Uterus (tissue), 4 donors: Measurements from ENCODE around the gene KCNJ9. TPM values are rescaled to one million over a fixed set of nuclear protein-coding genes. Genes with fewer than 3 reads are reported as not detected.

Source experiments
- DNase-seq, 2 donors: peaks; one replicate each; pipeline ENCODE4 v3.0.0-alpha.2; 2019 to 2020
- H3K27ac ChIP-seq, 2 donors: fragments of 200-600 bp; sonication (generic); 1 replicate in 1 of 2; 2 replicates in 1 of 2; pipeline ENCODE4 v1.5.1; 2016 to 2018
- H3K27me3 ChIP-seq, 2 donors: fragments of 200-600 bp; sonication (generic); one replicate each; pipeline ENCODE4 v1.5.1; 2018 to 2019; ENCODE audit warnings: control low read depth in 1 of 2
- H3K36me3 ChIP-seq, 2 donors: fragments of 200-600 bp; sonication (generic); one replicate each; pipeline ENCODE4 v1.5.1; 2019; ENCODE audit warnings: control low read depth in 1 of 2
- H3K4me1 ChIP-seq, 2 donors: fragments of 200-600 bp; sonication (generic); one replicate each; pipeline ENCODE4 v1.5.1; 2018 to 2019; ENCODE audit warnings: control low read depth in 1 of 2
- H3K4me3 ChIP-seq, 2 donors: fragments of 200-600 bp; sonication (generic); 1 replicate in 1 of 2; 2 replicates in 1 of 2; pipeline ENCODE4 v1.5.1; 2018 to 2019; ENCODE audit warnings: mild to moderate bottlenecking in 1 of 2
- H3K9me3 ChIP-seq, 2 donors: fragments of 200-600 bp; sonication (generic); one replicate each; pipeline ENCODE4 v1.5.1; 2019; ENCODE audit warnings: control low read depth in 1 of 2
- CTCF ChIP-seq, 4 experiments: fragments of 200-600 bp in 2 of 4; fragments of 450-650 bp in 2 of 4; sonication (generic) in 2 of 4; IDR thresholded peaks; one replicate each; pipeline ENCODE4 v1.5.1; 2016 to 2019; ENCODE audit warnings: antibody characterized with exemption in 4 of 4, mild to moderate bottlenecking in 2 of 4, moderate library complexity in 1 of 4
- POLR2A ChIP-seq, 2 donors: fragments of 450-650 bp; IDR thresholded peaks; one replicate each; pipeline ENCODE4 v1.6.1; 2016; ENCODE audit warnings: antibody characterized with exemption in 2 of 2, mild to moderate bottlenecking in 1 of 2, moderate library complexity in 1 of 2
- intact Hi-C: fragments of 100-400 bp; cut with DNase I; formaldehyde crosslinking; loops from one replicate; pipeline ENCODE4 v1.15.1; 2023; ENCODE audit warnings: low total_unique reads
- total RNA-seq, 4 donors: library from RNA; depleted of rRNA in 3 of 4; stranded (reverse); fragments of >200 nt in 3 of 4; gene quantifications; one replicate each; pipeline versions ENCODE4 v1.1.0 to v1.2.4, GENCODE V29; 2014 to 2023
- donor health status: DM: yes; HTN: yes; CAD: no.

The KCNJ9 gene
- total RNA-seq, 4 donors from 2014 or later, result 0.28 TPM; not detected in 3

GRCh38 chr1:160127381-160127780 lies 46.0 kb downstream of the KCNJ9 start:
- TF ChIP-seq POLR2A (IDR thresholded peaks at IDR 0.05), result no peak
- no peak for TF ChIP-seq CTCF (IDR thresholded peaks at IDR 0.05)
- Histone ChIP-seq H3K27ac (no peak overlapping the region), H3K36me3 (no peaks in the 10 kb centered on the region), H3K4me3 (no peak overlapping the region), H3K27me3 (no peaks in the 10 kb centered on the region), H3K9me3 (no peaks in the 10 kb centered on the region), H3K4me1 (no peaks in the 10 kb centered on the region)
- intact Hi-C loops, result no loop called here
- DNase-seq, result no peak

- no peak overlapping the region for H3K4me3 ChIP-seq
- no peaks in the 10 kb centered on the region for H3K9me3 ChIP-seq
- no peaks in the 10 kb centered on the region for H3K27me3 ChIP-seq
- H3K36me3 ChIP-seq, result no peaks in the 10 kb centered on the region
- no peaks in the 10 kb centered on the region for H3K4me1 ChIP-seq
- intact Hi-C loops, result no loop called here
- TF ChIP-seq CTCF (IDR thresholded peaks at IDR 0.05) (no peak), POLR2A (IDR thresholded peaks at IDR 0.05) (no peak)
- DNase-seq, result no peak
- H3K27ac ChIP-seq, result no peak overlapping the region
Observed at GRCh38 chr1:160127865-160128523, 46.7 kb downstream of the KCNJ9 start.

GRCh38 chr1:160128636-160129035 lies 47.3 kb downstream of the KCNJ9 start:
- no peak overlapping the region for H3K27ac ChIP-seq
- intact Hi-C loops, result no loop called here
- no peaks in the 10 kb centered on the region for H3K27me3 ChIP-seq
- no peaks in the 10 kb centered on the region for H3K36me3 ChIP-seq
- no peaks in the 10 kb centered on the region for H3K4me1 ChIP-seq
- no peak overlapping the region for H3K4me3 ChIP-seq
- no peaks in the 10 kb centered on the region for H3K9me3 ChIP-seq
- no peak for DNase-seq
- TF ChIP-seq POLR2A (IDR thresholded peaks at IDR 0.05) (no peak), CTCF (IDR thresholded peaks at IDR 0.05) (no peak)

- Histone ChIP-seq H3K27ac (no peak overlapping the region), H3K36me3 (no peaks in the 10 kb centered on the region), H3K27me3 (no peaks in the 10 kb centered on the region), H3K9me3 (no peaks in the 10 kb centered on the region), H3K4me1 (no peaks in the 10 kb centered on the region), H3K4me3 (no peak overlapping the region)
- intact Hi-C loops, result no loop called here
- TF ChIP-seq POLR2A (IDR thresholded peaks at IDR 0.05) (no peak), CTCF (IDR thresholded peaks at IDR 0.05) (no peak)
- DNase-seq, result no peak
Observed at GRCh38 chr1:160129046-160129445, 47.7 kb downstream of the KCNJ9 start.

GRCh38 chr1:160129558-160129957 lies 48.2 kb downstream of the KCNJ9 start:
- Histone ChIP-seq H3K27me3 (no peaks in the 10 kb centered on the region), H3K27ac (no peak overlapping the region), H3K36me3 (no peaks in the 10 kb centered on the region), H3K4me3 (no peak overlapping the region), H3K9me3 (no peaks in the 10 kb centered on the region), H3K4me1 (no peaks in the 10 kb centered on the region)
- DNase-seq, result no peak
- TF ChIP-seq CTCF (IDR thresholded peaks at IDR 0.05) (no peak), POLR2A (IDR thresholded peaks at IDR 0.05) (no peak)
- intact Hi-C loops, result no loop called here
